Vagina (tissue), 2 donors: ENCODE results near the gene TTC33. TPM values are rescaled to one million over a fixed set of nuclear protein-coding genes. Genes with fewer than 3 reads are reported as not detected.

Source experiments
- DNase-seq, 2 donors: peaks; one replicate each; pipeline ENCODE4 v3.0.0-alpha.2; 2017; ENCODE audit errors: extremely low spot score in 2 of 2
- H3K27ac ChIP-seq: fragments of 200-600 bp; sonication (generic); one replicate; pipeline ENCODE4 v1.5.1; 2019
- H3K27me3 ChIP-seq: fragments of 200-600 bp; sonication (generic); one replicate; pipeline ENCODE4 v1.5.1; 2019
- H3K36me3 ChIP-seq, 2 donors: fragments of 200-600 bp; sonication (generic); one replicate each; pipeline ENCODE4 v1.5.1; 2017 to 2019
- H3K4me1 ChIP-seq: fragments of 200-600 bp; sonication (generic); one replicate; pipeline ENCODE4 v1.5.1; 2019
- H3K4me3 ChIP-seq, 2 donors: fragments of 200-600 bp; sonication (generic); 1 replicate in 1 of 2; 2 replicates in 1 of 2; pipeline ENCODE4 v1.5.1; 2016 to 2019
- H3K9me3 ChIP-seq: fragments of 200-600 bp; sonication (generic); one replicate; pipeline ENCODE4 v1.5.1; 2019
- POLR2A ChIP-seq, 2 donors: fragments of 450-650 bp; IDR thresholded peaks; one replicate each; pipeline ENCODE4 v1.6.1; 2017; ENCODE audit warnings: antibody characterized with exemption in 2 of 2, mild to moderate bottlenecking in 2 of 2, moderate library complexity in 2 of 2
- POLR2AphosphoS5 ChIP-seq, 2 donors: sonication (generic); formaldehyde crosslinking; IDR thresholded peaks; one replicate each; pipeline ENCODE4 v1.9.0; 2017; ENCODE audit warnings: antibody characterized with exemption in 2 of 2, mild to moderate bottlenecking in 2 of 2, low read depth in 1 of 2; ENCODE audit not compliant: insufficient read depth in 1 of 2
- intact Hi-C: fragments of 100-400 bp; cut with DNase I; formaldehyde crosslinking; loops from one replicate; pipeline ENCODE4 v1.15.1; 2023
- total RNA-seq: library from RNA; depleted of rRNA; stranded (reverse); fragments of >200 nt; gene quantifications from one replicate; pipeline ENCODE4 v1.2.3, GENCODE V29; 2016
- TF ChIP-seq, protein P1 (sequence below), 3 experiments: fragments of 450-650 bp in 2 of 3; fragments of 200-600 bp in 1 of 3; sonication (generic) in 1 of 3; IDR thresholded peaks; one replicate each; pipeline ENCODE4 v1.5.1; 2017 to 2019; ENCODE audit warnings: antibody characterized with exemption in 3 of 3, mild to moderate bottlenecking in 2 of 3, moderate library complexity in 2 of 3

TTC33 gene
- total RNA-seq, 1 donor from 2014 or later: 12.8 TPM

- Histone ChIP-seq H3K36me3 (no peaks in the 10 kb centered on the region), H3K27me3 (no peaks in the 10 kb centered on the region), H3K4me1 (no peaks in the 10 kb centered on the region), H3K4me3 (no peak overlapping the region), H3K27ac (no peak overlapping the region), H3K9me3 (no peaks in the 10 kb centered on the region)
- DNase-seq: no peak
- TF ChIP-seq POLR2AphosphoS5 (IDR thresholded peaks at IDR 0.05; ENCODE audit: insufficient read depth in 1 of 2, low read depth in 1 of 2) (no peak), POLR2A (IDR thresholded peaks at IDR 0.05) (no peak)
- TF ChIP-seq, protein P1, sequence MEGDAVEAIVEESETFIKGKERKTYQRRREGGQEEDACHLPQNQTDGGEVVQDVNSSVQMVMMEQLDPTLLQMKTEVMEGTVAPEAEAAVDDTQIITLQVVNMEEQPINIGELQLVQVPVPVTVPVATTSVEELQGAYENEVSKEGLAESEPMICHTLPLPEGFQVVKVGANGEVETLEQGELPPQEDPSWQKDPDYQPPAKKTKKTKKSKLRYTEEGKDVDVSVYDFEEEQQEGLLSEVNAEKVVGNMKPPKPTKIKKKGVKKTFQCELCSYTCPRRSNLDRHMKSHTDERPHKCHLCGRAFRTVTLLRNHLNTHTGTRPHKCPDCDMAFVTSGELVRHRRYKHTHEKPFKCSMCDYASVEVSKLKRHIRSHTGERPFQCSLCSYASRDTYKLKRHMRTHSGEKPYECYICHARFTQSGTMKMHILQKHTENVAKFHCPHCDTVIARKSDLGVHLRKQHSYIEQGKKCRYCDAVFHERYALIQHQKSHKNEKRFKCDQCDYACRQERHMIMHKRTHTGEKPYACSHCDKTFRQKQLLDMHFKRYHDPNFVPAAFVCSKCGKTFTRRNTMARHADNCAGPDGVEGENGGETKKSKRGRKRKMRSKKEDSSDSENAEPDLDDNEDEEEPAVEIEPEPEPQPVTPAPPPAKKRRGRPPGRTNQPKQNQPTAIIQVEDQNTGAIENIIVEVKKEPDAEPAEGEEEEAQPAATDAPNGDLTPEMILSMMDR (IDR thresholded peaks at IDR 0.05): no peak
- intact Hi-C loops: no loop called here
Measured at GRCh38 chr5:40559306-40559705, 196.5 kb downstream of the TTC33 start.

DNA sequence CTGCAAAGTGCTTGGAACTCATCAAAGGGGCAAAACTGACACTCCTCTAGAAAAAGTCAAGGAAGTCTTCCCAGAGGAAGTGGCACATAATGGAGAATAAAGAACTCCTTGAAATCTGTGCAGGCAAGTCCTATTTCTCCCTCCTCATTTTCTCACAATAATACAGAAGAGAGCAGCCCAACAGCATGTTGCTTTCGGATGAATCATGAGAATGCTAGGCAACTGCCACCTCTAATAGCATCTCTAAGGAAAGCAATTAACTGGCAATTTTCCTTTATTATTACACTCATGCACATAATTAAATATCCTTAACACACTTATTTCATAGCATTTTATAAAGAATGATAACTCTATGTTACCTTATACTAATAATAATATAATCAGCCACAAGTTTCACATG is 198.3 kb downstream of the TTC33 start:
- no peak for DNase-seq
- Histone ChIP-seq H3K27ac (no peak overlapping the region), H3K4me3 (no peak overlapping the region), H3K4me1 (no peaks in the 10 kb centered on the region), H3K9me3 (no peaks in the 10 kb centered on the region), H3K27me3 (no peaks in the 10 kb centered on the region), H3K36me3 (no peaks in the 10 kb centered on the region)
- TF ChIP-seq POLR2A (IDR thresholded peaks at IDR 0.05) (no peak), POLR2AphosphoS5 (IDR thresholded peaks at IDR 0.05; ENCODE audit: insufficient read depth in 1 of 2, low read depth in 1 of 2) (no peak)
- TF ChIP-seq, protein P1 (IDR thresholded peaks at IDR 0.05): no peak
- intact Hi-C loops: no loop called here

DNA sequence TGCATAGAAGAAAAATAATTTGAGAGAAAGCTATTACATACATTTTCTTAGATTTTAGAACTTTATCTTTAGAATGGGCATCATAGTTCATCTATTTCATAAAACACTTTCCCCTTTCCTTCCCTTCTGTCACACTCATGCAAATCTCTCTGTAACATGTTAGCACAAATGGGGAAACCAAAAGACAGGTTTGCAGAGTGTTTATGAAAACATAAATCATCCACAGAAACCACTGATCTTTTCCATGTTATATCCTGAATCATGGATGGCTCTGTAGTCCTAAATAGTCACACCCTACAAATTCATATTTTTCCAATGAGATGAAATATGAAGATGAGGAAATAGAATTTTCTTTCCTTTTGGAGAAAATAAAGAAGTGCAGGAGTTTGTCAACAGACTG is 198.9 kb downstream of the TTC33 start:
- no peak for TF ChIP-seq POLR2A (IDR thresholded peaks at IDR 0.05)
- TF ChIP-seq, protein P1 (IDR thresholded peaks at IDR 0.05): no peak
- no peaks in the 10 kb centered on the region for H3K9me3 ChIP-seq
- H3K27me3 ChIP-seq: no peaks in the 10 kb centered on the region
- no peak overlapping the region for H3K4me3 ChIP-seq
- DNase-seq: no peak
- no peak overlapping the region for H3K27ac ChIP-seq
- intact Hi-C loops: no loop called here
- H3K36me3 ChIP-seq: no peaks in the 10 kb centered on the region
- no peaks in the 10 kb centered on the region for H3K4me1 ChIP-seq

- no peak for TF ChIP-seq POLR2AphosphoS5 (IDR thresholded peaks at IDR 0.05; ENCODE audit: insufficient read depth in 1 of 2, low read depth in 1 of 2)
- TF ChIP-seq POLR2A (IDR thresholded peaks at IDR 0.05): no peak
- TF ChIP-seq, protein P1 (IDR thresholded peaks at IDR 0.05): no peak
- H3K27me3 ChIP-seq: no peaks in the 10 kb centered on the region
- no peak overlapping the region for H3K27ac ChIP-seq
- DNase-seq: no peak
- intact Hi-C loops: no loop called here
- H3K36me3 ChIP-seq: no peaks in the 10 kb centered on the region
- no peaks in the 10 kb centered on the region for H3K4me1 ChIP-seq
- no peaks in the 10 kb centered on the region for H3K9me3 ChIP-seq
- H3K4me3 ChIP-seq: no peak overlapping the region
Measured at GRCh38 chr5:40555886-40556285, 199.9 kb downstream of the TTC33 start.

GRCh38 chr5:40554813-40555212 is 200.9 kb downstream of the TTC33 start:
- Histone ChIP-seq H3K27me3 (no peaks in the 10 kb centered on the region), H3K36me3 (no peaks in the 10 kb centered on the region), H3K9me3 (no peaks in the 10 kb centered on the region), H3K27ac (no peak overlapping the region), H3K4me3 (no peak overlapping the region), H3K4me1 (no peaks in the 10 kb centered on the region)
- TF ChIP-seq POLR2AphosphoS5 (IDR thresholded peaks at IDR 0.05; ENCODE audit: insufficient read depth in 1 of 2, low read depth in 1 of 2) (no peak), POLR2A (IDR thresholded peaks at IDR 0.05) (no peak)
- TF ChIP-seq, protein P1 (IDR thresholded peaks at IDR 0.05): no peak
- DNase-seq: no peak
- intact Hi-C loops: no loop called here
